Nephron progenitor cell (in vitro differentiated cells): Measurements from ENCODE around the gene OR4C5.
"Not testable (repeated sequence)": the region's sequence is repeated elsewhere in the genome, so short reads cannot be mapped to it uniquely, and the experiment has no call there.

Experiments
- DNase-seq: peaks from one replicate; pipeline ENCODE4 v3.0.0; 2021
- H3K27ac Mint-ChIP-seq: 2 replicates; pipeline ENCODE4 v1.8.0; 2021; ENCODE audit warnings: mild to moderate bottlenecking, moderate library complexity, mixed read lengths
- H3K27me3 Mint-ChIP-seq: 2 replicates; pipeline ENCODE4 v1.8.0; 2021; ENCODE audit warnings: mild to moderate bottlenecking, low read depth, mixed read lengths; ENCODE audit not compliant: poor library complexity
- H3K36me3 Mint-ChIP-seq: 2 replicates; pipeline ENCODE4 v1.8.0; 2021; ENCODE audit warnings: low read depth, mixed read lengths
- H3K4me1 Mint-ChIP-seq: 2 replicates; pipeline ENCODE4 v1.8.0; 2021; ENCODE audit warnings: mixed read lengths
- H3K4me3 Mint-ChIP-seq: 2 replicates; pipeline ENCODE4 v1.8.0; 2021; ENCODE audit warnings: mild to moderate bottlenecking, moderate library complexity, mixed read lengths
- H3K9me3 Mint-ChIP-seq: 2 replicates; pipeline ENCODE4 v1.8.0; 2021; ENCODE audit warnings: mild to moderate bottlenecking, moderate library complexity, mixed read lengths
- TF ChIP-seq, protein P1 (sequence below): fragments of 200-600 bp; sonication (generic); IDR thresholded peaks from 2 replicates; pipeline ENCODE4 v1.5.0; 2021; ENCODE audit warnings: antibody characterized with exemption

Gene OR4C5

DNA sequence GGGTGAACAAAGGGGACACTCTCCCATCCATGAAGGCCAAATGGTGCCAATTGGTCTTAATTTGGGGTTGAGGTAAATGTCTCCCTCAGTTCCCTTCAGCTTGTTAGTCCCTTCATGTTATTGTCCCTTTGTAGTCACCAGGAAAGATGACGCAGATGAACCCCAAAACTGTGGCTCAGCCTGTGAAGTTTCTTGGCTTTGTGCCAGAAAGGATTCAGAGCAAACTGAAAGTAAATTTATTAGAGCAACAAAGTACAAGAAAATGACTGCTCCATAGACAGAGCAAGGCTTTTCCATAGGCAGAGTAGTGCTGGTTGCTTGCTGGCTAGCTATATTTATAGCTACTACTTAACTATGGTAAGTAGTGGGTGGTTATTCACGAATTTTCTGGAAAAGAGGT, 24.8 kb downstream of the OR4C5 start:
- Mint-ChIP-seq H3K9me3 (peaks cover 75% of the 10 kb centered on the region), H3K4me1 (no peaks in the 10 kb centered on the region), H3K36me3 (no peaks in the 10 kb centered on the region), H3K27me3 (no peaks in the 10 kb centered on the region), H3K4me3 (no peak overlapping the region), H3K27ac (no peak overlapping the region)
- no peak for DNase-seq
- TF ChIP-seq, protein P1, sequence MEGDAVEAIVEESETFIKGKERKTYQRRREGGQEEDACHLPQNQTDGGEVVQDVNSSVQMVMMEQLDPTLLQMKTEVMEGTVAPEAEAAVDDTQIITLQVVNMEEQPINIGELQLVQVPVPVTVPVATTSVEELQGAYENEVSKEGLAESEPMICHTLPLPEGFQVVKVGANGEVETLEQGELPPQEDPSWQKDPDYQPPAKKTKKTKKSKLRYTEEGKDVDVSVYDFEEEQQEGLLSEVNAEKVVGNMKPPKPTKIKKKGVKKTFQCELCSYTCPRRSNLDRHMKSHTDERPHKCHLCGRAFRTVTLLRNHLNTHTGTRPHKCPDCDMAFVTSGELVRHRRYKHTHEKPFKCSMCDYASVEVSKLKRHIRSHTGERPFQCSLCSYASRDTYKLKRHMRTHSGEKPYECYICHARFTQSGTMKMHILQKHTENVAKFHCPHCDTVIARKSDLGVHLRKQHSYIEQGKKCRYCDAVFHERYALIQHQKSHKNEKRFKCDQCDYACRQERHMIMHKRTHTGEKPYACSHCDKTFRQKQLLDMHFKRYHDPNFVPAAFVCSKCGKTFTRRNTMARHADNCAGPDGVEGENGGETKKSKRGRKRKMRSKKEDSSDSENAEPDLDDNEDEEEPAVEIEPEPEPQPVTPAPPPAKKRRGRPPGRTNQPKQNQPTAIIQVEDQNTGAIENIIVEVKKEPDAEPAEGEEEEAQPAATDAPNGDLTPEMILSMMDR: no peak

DNA sequence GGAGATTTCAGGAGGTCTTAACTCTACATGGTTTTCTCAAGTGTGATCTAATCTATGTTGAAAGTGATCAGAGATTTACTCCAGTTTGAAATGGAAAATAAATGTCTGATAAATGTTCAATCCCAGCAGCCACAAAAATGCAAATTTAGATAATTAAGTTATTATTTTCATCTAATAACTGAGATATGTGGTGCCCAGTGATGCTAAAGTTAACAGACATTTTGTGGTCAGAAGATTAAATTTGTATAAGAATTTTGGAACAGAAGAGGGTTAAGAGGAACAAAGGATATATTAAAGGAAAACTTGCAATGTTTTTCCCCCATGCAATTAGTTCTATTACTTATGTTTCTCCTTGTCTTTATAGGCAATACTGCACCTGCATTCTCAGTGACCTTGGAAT, 41.6 kb downstream of the OR4C5 start, which contains the start of gene OR4C3:
OR4C3 (plus strand) TSS at position 301 of the 400 bp plus-strand sequence. CDS start 102 bp downstream, outside the sequence.
- H3K4me3 Mint-ChIP-seq, DNase-seq, H3K27ac Mint-ChIP-seq, H3K4me1 Mint-ChIP-seq, H3K27me3 Mint-ChIP-seq, H3K36me3 Mint-ChIP-seq: not testable (repeated sequence)
- peaks cover 76% of the 10 kb centered on the region for H3K9me3 Mint-ChIP-seq

DNA sequence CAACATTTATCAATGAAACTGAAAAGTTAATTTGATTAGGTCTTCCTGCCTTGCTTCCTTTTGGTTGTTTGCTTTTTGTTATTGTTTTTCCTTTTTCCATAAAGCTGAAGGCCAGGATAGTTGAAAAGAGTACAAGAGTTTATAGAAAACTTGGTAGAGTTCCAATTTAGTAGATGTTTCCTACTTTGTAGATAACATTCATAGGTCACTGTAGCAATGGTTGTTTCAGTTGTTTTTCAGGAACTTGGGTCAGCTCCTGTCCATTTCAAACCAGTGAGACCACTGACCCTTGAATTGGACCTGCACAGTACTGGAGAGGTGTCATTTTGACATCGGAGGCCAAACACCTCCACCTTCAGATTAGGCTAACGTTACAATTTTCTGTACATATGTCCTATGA, 46.5 kb downstream of the OR4C5 start:
- H3K4me3 Mint-ChIP-seq, DNase-seq, H3K36me3 Mint-ChIP-seq, H3K27ac Mint-ChIP-seq, H3K4me1 Mint-ChIP-seq, H3K27me3 Mint-ChIP-seq: not testable (repeated sequence)
- H3K9me3 Mint-ChIP-seq: peaks cover 72% of the 10 kb centered on the region
